HG02943 (cell line): ENCODE results near the gene BBS4.

Source experiments
- ATAC-seq: cut with Tn5 transposase; IDR thresholded peaks from one replicate; pipeline ENCODE4 v1.9.1; 2021; ENCODE audit warnings: mild to moderate bottlenecking, low read depth, moderate library complexity; ENCODE audit not compliant: unreplicated experiment

The BBS4 gene

GRCh38 chr15:72754096-72754495 lies 68.1 kb downstream of the BBS4 start:
- ATAC-seq: no peak

GRCh38 chr15:72758182-72758581 lies 72.2 kb downstream of the BBS4 start:
- ATAC-seq: no peak

- no peak for ATAC-seq
Measured at GRCh38 chr15:72760590-72761260, 74.7 kb downstream of the BBS4 start.

- no peak for ATAC-seq
Measured at GRCh38 chr15:72764656-72765055, 78.6 kb downstream of the BBS4 start.

GRCh38 chr15:72766025-72766424 lies 80.0 kb downstream of the BBS4 start:
- no peak for ATAC-seq

- ATAC-seq: no peak
Measured at GRCh38 chr15:72766780-72767179, 80.8 kb downstream of the BBS4 start.

GRCh38 chr15:72770673-72771328 lies 84.8 kb downstream of the BBS4 start:
- no peak for ATAC-seq

- ATAC-seq: no peak
Measured at GRCh38 chr15:72771329-72771725, 85.3 kb downstream of the BBS4 start.

GRCh38 chr15:72774696-72775383 lies 88.8 kb downstream of the BBS4 start:
- no peak for ATAC-seq

- ATAC-seq: no peak
Measured at GRCh38 chr15:72778796-72779195, 92.8 kb downstream of the BBS4 start.

GRCh38 chr15:72781631-72782030 lies 95.6 kb downstream of the BBS4 start:
- no peak for ATAC-seq

GRCh38 chr15:72782274-72783003 lies 96.4 kb downstream of the BBS4 start:
- no peak for ATAC-seq

GRCh38 chr15:72783004-72783639 lies 97.1 kb downstream of the BBS4 start:
- ATAC-seq: peak; percentile 29

- ATAC-seq: peak; percentile 80
Measured at GRCh38 chr15:72783640-72784455, 97.8 kb downstream of the BBS4 start, which contains the start of gene ADPGK. Gene ADPGK, minus strand, starts transcription at chr15:72783758. Its CDS starts 67 bp downstream, at chr15:72783691.

- peak; percentile 7 for ATAC-seq
Measured at GRCh38 chr15:72784456-72784876, 98.5 kb downstream of the BBS4 start.

- no peak for ATAC-seq
Measured at GRCh38 chr15:72785432-72785831, 99.4 kb downstream of the BBS4 start.

- ATAC-seq: no peak
Measured at GRCh38 chr15:72785841-72786240, 99.8 kb downstream of the BBS4 start.

GRCh38 chr15:72786242-72786641 lies 100.2 kb downstream of the BBS4 start:
- ATAC-seq: no peak

- no peak for ATAC-seq
Measured at GRCh38 chr15:72786676-72787345, 100.8 kb downstream of the BBS4 start.
